ENCODE results near the gene RAB20.
A peak's percentile ranks its signal among the peaks of the same experiment; 100 is the strongest.

RAB20 gene

DNA sequence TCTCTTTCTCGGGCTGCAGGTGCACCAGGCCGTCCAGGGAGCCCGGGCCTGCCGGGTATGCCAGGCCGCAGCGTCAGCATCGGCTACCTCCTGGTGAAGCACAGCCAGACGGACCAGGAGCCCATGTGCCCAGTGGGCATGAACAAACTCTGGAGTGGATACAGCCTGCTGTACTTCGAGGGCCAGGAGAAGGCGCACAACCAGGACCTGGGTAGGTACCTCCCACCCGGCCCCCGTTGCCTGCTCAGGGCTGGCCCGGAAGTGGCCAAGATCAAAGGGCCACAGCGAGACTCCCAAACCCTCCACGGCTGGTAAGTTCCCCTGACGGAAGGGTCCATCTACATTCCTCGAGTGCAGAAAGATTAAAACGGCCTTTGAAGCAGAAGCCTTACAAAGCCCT lies 55.1 kb downstream of the RAB20 start:
- TF ChIP-seq, protein P1, sequence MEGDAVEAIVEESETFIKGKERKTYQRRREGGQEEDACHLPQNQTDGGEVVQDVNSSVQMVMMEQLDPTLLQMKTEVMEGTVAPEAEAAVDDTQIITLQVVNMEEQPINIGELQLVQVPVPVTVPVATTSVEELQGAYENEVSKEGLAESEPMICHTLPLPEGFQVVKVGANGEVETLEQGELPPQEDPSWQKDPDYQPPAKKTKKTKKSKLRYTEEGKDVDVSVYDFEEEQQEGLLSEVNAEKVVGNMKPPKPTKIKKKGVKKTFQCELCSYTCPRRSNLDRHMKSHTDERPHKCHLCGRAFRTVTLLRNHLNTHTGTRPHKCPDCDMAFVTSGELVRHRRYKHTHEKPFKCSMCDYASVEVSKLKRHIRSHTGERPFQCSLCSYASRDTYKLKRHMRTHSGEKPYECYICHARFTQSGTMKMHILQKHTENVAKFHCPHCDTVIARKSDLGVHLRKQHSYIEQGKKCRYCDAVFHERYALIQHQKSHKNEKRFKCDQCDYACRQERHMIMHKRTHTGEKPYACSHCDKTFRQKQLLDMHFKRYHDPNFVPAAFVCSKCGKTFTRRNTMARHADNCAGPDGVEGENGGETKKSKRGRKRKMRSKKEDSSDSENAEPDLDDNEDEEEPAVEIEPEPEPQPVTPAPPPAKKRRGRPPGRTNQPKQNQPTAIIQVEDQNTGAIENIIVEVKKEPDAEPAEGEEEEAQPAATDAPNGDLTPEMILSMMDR (IDR thresholded peaks at IDR 0.05): no peak
- peaks cover 76% of the 10 kb centered on the region for H3K36me3 Mint-ChIP-seq (ENCODE audit: low read depth)
- no peak overlapping the region for H3K4me3 Mint-ChIP-seq
- peaks cover 20% of the 10 kb centered on the region for H3K4me1 Mint-ChIP-seq
- no peak for DNase-seq
- no peaks in the 10 kb centered on the region for H3K27me3 Mint-ChIP-seq (ENCODE audit: low read depth, poor library complexity)
- no peak overlapping the region for H3K27ac Mint-ChIP-seq
- no peaks in the 10 kb centered on the region for H3K9me3 Mint-ChIP-seq

DNA sequence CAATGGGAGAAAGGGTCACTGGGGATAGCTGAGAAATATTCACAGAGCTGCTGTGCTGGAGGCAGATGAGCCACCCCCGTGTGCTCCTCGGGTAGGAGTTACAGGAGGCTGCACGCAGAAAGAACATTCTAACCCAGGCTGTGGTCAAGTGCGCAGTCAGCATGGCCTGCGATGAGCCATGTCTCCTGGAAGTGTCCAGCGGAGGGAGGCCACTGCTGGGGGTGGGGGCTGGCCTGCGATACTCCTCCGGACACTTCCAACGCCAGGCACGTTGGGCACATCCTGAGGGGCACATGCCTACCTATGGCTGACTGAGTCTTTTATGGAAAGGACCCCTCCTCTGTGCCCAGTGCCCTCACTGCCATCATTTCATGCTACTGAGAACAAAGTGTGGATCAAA lies 55.9 kb downstream of the RAB20 start:
- Mint-ChIP-seq H3K27me3 (ENCODE audit: low read depth, poor library complexity) (no peaks in the 10 kb centered on the region), H3K27ac (no peak overlapping the region), H3K9me3 (no peaks in the 10 kb centered on the region), H3K4me3 (no peak overlapping the region), H3K4me1 (peaks cover 20% of the 10 kb centered on the region), H3K36me3 (ENCODE audit: low read depth) (peaks cover 82% of the 10 kb centered on the region)
- DNase-seq: no peak
- TF ChIP-seq, protein P1 (IDR thresholded peaks at IDR 0.05): no peak

DNA sequence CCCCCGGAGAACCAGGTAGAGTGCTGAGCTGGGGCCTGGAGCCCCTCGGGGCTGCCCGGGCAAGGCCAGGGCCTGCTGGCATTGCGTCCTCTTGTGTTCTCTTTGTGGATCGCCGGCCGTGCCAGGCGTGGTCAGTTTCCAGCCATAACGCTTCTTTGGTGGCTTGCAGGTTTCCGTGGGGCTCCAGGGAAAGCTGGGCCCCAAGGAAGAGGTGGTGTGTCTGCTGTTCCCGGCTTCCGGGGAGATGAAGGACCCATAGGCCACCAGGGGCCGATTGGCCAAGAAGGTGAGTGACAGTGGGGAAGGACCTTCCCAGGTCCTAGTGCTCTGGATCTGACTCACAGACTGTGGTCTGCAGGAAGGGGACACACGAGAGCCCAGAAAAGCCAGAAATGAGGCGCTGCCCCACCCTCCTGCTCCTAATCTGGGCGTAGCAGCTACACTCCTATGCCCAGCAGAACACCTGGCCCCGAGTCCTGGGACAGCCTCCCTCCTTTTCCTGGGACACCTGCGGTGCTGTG lies 57.5 kb downstream of the RAB20 start:
- Mint-ChIP-seq H3K27me3 (ENCODE audit: low read depth, poor library complexity) (no peaks in the 10 kb centered on the region), H3K4me3 (no peak overlapping the region), H3K36me3 (ENCODE audit: low read depth) (peaks cover 89% of the 10 kb centered on the region), H3K27ac (no peak overlapping the region), H3K9me3 (peaks cover 9% of the 10 kb centered on the region), H3K4me1 (peaks cover 11% of the 10 kb centered on the region)
- TF ChIP-seq, protein P1 (IDR thresholded peaks at IDR 0.05): no peak
- no peak for DNase-seq

DNA sequence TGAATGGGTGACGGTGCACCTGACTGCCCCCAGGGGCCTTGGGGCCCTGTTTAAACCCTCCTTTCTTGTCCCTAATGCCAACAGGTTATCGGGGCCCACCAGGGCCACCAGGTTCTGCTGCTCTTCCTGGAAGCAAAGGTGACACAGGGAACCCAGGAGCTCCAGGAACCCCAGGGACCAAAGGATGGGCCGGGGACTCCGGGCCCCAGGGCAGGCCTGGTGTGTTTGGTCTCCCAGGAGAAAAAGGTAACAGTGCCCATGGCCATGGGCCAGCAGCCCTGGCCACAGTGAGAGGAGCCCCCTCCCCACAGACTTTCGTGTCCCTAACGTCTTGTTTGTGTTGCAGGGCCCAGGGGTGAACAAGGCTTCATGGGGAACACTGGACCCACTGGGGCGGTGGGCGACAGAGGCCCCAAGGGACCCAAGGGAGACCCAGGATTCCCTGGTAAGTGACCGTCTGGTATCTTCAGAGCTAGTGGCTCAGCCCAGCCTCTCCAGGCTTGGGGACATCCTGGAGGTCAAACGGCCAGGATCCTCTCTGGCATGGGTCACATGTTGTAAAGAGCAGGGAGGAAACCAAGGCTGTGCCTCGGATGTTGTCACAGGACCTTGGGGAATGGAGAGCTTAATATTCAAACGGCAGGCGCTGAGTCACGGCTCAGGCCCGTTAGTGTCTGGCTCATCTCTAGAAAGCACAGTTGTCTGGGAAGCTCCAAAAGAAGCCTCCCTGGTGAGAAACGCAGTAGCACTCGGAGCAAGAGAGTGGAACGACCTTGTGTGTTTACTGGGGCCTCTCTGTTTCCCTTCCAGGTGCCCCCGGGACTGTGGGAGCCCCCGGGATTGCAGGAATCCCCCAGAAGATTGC lies 58.3 kb downstream of the RAB20 start:
- H3K36me3 Mint-ChIP-seq (ENCODE audit: low read depth): peaks cover 91% of the 10 kb centered on the region
- H3K4me3 Mint-ChIP-seq: no peak overlapping the region
- peaks cover 12% of the 10 kb centered on the region for H3K9me3 Mint-ChIP-seq
- H3K4me1 Mint-ChIP-seq: peaks cover 7% of the 10 kb centered on the region
- no peak for DNase-seq
- TF ChIP-seq, protein P1 (IDR thresholded peaks at IDR 0.05): no peak
- peak overlapping the region; percentile 85 for H3K27ac Mint-ChIP-seq
- no peaks in the 10 kb centered on the region for H3K27me3 Mint-ChIP-seq (ENCODE audit: low read depth, poor library complexity)

DNA sequence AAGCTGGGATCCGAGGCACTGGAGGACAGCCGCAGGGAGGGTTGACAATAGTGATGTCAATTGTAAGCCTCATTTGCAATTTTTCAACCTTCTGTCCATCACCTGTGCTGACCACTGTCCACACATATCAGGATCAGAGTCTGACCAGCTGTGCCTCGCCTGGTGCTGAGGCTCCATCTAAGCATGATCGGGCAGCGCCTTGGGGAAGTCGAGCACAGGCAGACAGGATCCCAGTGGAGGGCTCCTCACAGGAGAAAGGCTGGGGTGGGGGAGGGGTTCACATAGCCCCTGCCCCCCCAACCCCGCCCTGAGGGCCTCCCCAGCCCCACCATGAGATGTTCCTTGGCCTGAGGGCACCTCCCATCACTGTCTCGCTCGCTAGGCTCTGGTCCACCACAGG lies 60.3 kb downstream of the RAB20 start:
- no peaks in the 10 kb centered on the region for H3K27me3 Mint-ChIP-seq (ENCODE audit: low read depth, poor library complexity)
- DNase-seq: no peak
- H3K9me3 Mint-ChIP-seq: peaks cover 12% of the 10 kb centered on the region
- H3K4me1 Mint-ChIP-seq: peaks cover 7% of the 10 kb centered on the region
- H3K27ac Mint-ChIP-seq: no peak overlapping the region
- TF ChIP-seq, protein P1 (IDR thresholded peaks at IDR 0.05): no peak
- H3K4me3 Mint-ChIP-seq: no peak overlapping the region
- H3K36me3 Mint-ChIP-seq (ENCODE audit: low read depth): peaks cover 88% of the 10 kb centered on the region

DNA sequence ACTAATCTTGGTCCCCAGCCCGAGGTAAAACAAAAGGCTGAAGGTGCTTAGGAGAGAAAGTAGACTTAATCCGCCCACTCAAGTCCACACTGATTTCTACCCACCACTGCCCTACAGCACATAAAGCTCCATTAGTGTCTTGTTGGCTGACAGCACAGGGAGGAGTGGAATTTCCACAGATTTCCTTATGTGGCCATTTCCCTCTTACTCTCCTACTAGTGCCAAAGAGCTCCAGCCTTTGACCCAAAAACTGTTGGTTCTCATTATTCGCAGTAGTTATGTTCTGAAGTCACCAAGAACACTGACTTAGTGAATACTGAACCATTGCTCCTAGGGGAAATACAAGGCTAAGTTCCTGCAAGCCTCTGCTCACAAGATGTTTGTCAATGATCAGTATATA lies 61.2 kb downstream of the RAB20 start:
- no peak for DNase-seq
- Mint-ChIP-seq H3K27me3 (ENCODE audit: low read depth, poor library complexity) (no peaks in the 10 kb centered on the region), H3K36me3 (ENCODE audit: low read depth) (peaks cover 87% of the 10 kb centered on the region), H3K4me1 (peaks cover 7% of the 10 kb centered on the region), H3K4me3 (no peak overlapping the region), H3K27ac (no peak overlapping the region), H3K9me3 (peaks cover 12% of the 10 kb centered on the region)
- TF ChIP-seq, protein P1 (IDR thresholded peaks at IDR 0.05): no peak

All from nephron progenitor cell (in vitro differentiated cells).